Subcutaneous adipose tissue (tissue), 4 donors: ENCODE data around the gene GIMD1. TPM values are rescaled to one million over a fixed set of nuclear protein-coding genes. Genes with fewer than 3 reads are reported as not detected.

Source experiments
- total RNA-seq, 4 donors: library from RNA; depleted of rRNA; stranded (reverse); fragments of >200 nt; gene quantifications; one replicate each; pipeline ENCODE4 v1.1.0, GENCODE V29; 2016
- TF ChIP-seq, protein P1 (sequence below): fragments of 450-650 bp; IDR thresholded peaks from one replicate; pipeline ENCODE4 v1.5.1; 2016; ENCODE audit warnings: low read depth, mild to moderate bottlenecking, control low read depth, antibody characterized with exemption, moderate library complexity

Gene GIMD1
- total RNA-seq, 4 donors from 2014 or later: not detected

DNA sequence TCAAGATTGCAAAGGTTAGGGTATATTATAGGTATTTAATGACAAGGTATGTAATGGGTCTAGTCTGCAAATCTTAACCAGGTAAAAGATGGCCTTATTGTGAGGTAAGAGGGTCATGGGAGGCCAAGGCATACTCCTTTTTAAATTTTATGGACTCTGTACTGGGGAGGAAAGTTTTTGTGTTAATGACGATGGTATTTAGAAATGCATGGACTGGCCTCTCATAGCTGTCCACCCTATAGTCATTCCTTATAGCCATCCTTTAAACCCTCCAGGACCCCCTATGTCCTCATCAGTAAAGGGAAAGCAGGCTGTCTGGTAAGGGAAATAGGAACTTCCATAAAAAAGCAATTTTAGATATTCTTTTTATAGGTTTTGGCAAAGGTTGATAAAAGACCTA is 50.8 kb downstream of the GIMD1 start:
- TF ChIP-seq, protein P1, sequence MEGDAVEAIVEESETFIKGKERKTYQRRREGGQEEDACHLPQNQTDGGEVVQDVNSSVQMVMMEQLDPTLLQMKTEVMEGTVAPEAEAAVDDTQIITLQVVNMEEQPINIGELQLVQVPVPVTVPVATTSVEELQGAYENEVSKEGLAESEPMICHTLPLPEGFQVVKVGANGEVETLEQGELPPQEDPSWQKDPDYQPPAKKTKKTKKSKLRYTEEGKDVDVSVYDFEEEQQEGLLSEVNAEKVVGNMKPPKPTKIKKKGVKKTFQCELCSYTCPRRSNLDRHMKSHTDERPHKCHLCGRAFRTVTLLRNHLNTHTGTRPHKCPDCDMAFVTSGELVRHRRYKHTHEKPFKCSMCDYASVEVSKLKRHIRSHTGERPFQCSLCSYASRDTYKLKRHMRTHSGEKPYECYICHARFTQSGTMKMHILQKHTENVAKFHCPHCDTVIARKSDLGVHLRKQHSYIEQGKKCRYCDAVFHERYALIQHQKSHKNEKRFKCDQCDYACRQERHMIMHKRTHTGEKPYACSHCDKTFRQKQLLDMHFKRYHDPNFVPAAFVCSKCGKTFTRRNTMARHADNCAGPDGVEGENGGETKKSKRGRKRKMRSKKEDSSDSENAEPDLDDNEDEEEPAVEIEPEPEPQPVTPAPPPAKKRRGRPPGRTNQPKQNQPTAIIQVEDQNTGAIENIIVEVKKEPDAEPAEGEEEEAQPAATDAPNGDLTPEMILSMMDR: no peak

DNA sequence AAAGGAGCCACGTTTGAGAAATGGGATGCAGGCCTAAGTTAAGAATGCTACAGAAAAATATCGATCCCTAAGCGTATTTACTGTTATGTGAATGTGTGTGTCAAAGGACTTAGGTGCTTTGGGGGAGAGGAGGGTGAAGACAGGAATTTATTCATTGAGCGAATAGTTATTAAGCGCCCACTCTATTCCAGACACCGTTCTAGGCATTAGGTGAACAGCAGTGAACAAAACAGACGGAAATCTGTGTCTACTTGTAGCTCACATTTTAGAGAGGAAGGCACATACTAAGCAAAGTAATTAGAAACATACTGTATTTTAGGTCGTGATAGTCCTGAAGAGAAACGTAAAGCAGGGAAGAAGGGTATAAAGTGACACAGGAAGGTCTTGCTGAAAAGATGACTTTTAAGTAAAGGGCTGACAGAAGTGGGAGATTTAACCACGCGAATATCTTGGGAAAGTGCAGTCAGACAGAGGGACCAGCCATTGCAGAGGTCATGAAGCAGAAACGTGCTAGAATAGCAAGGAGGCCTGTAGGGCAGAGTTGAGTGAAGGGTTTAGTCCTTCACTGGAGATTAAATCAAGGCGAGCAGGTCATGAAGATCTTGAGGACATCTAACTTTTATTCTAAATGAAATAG is 51.7 kb downstream of the GIMD1 start:
- TF ChIP-seq, protein P1: no peak

DNA sequence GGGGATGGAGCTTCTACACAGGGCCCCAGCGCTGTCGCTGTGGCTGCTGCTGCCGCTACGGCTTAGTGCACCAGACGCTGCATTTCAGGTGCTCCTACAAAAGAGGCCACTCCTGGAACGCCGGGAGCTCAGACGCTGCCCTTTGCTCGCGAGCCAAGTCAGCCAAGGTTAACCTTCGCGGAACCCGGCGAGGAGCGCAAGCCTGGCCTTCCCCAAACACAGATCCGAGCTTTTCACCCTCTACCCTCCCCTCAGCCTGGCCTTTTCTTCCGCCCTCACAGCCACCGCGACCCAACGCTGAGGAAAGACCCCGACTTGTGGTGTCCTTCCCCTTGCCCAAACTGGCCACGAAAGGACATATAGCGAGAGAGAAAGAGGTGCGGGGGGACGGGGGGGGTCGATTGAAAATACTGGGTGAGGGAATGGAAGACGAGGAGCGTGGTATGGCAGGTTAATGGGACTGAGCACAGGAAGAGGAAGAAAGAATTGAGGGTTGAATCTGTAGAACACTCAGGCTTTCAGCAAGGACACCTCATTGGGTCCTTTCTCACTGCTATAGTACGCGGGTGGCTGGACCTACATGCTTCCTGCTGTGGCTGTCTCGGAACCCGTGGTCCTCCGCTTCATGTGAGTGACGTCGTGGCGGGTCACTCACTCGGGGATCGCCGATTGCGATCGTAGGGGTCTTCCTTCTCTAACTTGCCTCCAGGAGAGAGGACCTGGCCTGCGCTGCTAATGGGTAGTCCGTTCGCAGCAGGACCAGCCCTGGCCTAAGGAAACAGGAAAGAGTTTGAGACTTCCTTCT is 52.4 kb downstream of the GIMD1 start, which contains the start of the genes AIMP1 and TBCK:
Gene AIMP1 (plus strand): TSS at position 583 of the 805 bp plus-strand sequence. CDS start 8,460 bp downstream, outside the sequence.
Gene TBCK (minus strand): TSS at position 242 of the 805 bp plus-strand sequence. CDS start 7,249 bp downstream, outside the sequence.
- TF ChIP-seq, protein P1: no peak

DNA sequence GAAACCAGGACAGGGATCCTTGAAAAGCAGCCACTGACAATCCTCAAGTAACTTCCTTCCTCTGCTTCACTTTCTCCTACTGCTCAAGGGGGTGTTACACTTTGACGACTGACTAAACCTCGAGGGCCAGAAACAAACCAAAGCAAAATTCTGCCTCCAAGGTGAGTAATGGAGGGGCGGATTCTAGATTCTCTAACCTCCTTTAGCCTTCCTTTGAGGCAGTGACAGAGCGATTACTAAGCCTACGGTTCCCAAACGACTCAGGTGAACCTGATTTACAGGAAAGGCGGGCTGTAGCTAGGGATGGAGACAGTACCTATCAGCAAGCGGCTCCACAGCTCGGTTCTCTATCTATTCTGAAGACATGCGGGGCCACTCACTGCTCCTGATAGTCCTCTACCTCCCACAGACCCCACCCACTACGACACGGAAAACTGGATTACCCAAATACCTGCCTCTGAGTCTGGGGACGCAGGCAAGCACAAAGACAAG is 53.1 kb downstream of the GIMD1 start:
- TF ChIP-seq, protein P1: no peak

DNA sequence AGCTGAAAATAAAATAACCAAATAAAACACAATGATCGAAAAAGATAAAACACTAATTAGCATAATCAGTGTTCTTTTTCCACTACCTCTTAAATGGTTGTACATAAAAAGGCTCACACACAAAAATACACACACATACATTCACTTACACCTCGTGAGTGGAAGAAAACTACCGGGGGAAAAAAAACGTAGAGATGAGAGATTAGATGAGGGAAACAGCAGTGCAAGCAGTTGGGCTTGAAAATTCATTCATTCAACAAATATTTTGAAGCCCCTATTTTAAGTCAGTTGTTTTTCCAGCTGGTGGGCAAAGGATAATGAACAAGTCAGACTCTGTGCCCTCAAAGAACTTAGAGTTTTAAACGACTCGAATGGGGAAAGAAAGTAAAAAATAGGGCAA is 53.6 kb downstream of the GIMD1 start:
- TF ChIP-seq, protein P1: no peak

DNA sequence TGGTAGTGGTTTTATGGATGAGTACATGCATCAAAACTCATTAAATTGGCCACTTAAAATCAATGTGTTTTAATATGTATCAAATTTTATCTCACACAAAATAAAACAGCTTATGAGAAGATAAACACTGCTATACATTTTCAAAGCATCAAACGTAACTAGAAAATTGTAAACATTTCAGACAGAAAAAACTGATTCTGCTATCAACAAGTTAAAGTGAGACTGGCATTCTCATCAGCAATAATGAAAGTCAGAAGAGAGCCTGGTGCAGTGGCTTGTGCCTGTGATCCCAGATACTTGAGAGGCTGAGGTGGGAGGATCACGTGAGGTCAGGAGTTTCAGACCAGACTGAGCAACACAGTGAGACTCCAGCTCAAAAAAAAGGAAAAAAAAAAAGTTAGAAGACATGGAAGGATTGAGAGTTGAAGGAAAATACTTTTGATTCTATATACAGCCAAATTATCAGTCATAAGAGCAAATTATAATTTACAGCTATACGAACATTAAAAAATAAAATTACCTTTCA is 55.5 kb downstream of the GIMD1 start:
- TF ChIP-seq, protein P1: no peak

DNA sequence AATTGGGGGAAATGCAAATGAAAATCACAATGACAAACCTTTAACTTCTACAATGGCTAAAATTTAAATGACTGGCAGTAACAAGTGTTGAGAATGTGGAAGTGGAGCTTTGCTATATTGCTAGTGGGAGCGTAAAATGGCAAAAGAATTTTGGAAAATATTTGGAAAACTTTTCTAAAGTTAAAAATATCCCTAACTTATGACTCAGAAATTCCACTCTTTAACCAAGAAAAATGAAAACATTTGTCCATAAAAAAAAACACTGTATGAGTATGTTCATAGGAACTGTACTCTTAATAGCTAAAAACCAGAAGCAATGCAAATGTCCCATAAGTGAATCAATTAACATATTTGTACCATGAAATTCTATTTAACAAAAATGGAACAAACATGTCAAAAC is 56.2 kb downstream of the GIMD1 start:
- TF ChIP-seq, protein P1: no peak
